Keratinocyte (primary cell): Measurements from ENCODE around the gene CTTN.

Source experiments
- CTCF ChIP-seq, 3 experiments: IDR thresholded peaks in 1 of 3; conservative IDR thresholded peaks in 1 of 3; optimal IDR thresholded peaks in 1 of 3; 2 replicates in 2 of 3; 3 replicates in 1 of 3; pipeline versions ENCODE3 to v1.5.1; 2011; ENCODE audit warnings: low read length in 3 of 3, mild to moderate bottlenecking in 3 of 3, moderate library complexity in 2 of 3, control low read depth in 1 of 3, inconsistent platforms in 1 of 3; ENCODE audit not compliant: insufficient read depth in 2 of 3; ENCODE audit errors: extremely low read depth in 1 of 3
- EZH2 ChIP-seq: IDR thresholded peaks from one replicate; pipeline ENCODE4 v1.6.1; 2012; ENCODE audit warnings: inconsistent platforms, mild to moderate bottlenecking, low read length, moderate library complexity

GRCh38 chr11:70432580-70432979 lies 34.3 kb downstream of the CTTN start:
- TF ChIP-seq CTCF (optimal IDR thresholded peaks at IDR 0.05 in 1 of 3, IDR thresholded peaks at IDR 0.05 in 1 of 3, conservative IDR thresholded peaks at IDR 0.05 in 1 of 3; ENCODE audit: extremely low read depth in 1 of 3, insufficient read depth in 2 of 3, low read length in 3 of 3) (no peak), EZH2 (no peak)
